ENCODE results near the gene ZNFX1.
"Not testable (repeated sequence)": the region's sequence is repeated elsewhere in the genome, so short reads cannot be mapped to it uniquely, and the experiment has no call there.

The ZNFX1 gene

DNA sequence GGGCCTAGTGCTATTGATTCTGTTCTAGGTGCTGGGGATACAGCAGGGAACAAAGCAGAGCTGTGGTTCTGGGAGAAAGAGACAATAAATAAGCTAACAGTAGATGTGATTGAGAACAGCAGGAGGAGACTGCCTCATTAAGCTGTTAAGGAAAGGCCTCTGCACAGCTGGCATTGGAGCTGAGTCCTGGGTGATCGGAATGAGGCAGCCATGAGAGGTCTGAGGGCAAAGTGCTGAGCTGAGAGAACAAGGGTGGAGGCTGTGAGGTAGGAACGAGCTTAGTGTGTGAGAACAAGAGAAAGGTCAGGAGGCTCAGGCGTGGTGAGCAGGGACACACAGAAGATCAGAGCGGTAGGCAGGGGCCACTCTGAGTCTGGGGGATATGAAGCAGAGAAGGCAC is 40.3 kb downstream of the ZNFX1 start:
- no peak overlapping the region for H3K27ac Mint-ChIP-seq
- no peaks in the 10 kb centered on the region for H3K9me3 Mint-ChIP-seq
- no peaks in the 10 kb centered on the region for H3K4me1 Mint-ChIP-seq (ENCODE audit: low read depth)
- H3K36me3 Mint-ChIP-seq (ENCODE audit: low read depth): peaks cover 99% of the 10 kb centered on the region
- H3K4me3 Mint-ChIP-seq: no peak overlapping the region
- no peaks in the 10 kb centered on the region for H3K27me3 Mint-ChIP-seq
- intact Hi-C loops (cut with micrococcal nuclease): no loop called here

DNA sequence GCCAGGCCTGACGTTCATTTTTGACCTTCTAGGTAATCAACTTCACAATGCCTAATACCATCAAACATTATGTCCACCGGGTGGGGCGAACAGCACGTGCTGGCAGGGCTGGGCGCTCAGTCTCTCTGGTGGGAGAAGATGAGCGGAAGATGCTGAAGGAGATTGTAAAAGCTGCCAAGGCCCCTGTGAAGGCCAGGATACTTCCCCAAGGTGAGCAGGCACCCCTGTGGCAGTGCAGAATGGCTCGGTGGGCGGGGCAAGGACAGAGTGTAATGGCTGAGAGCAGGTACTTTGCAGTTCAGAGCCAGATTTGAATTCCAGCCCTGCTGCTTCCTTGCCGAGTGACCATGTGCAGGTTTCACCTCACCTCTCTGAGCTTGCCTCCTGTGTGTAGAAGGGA is 41.6 kb downstream of the ZNFX1 start:
- Mint-ChIP-seq H3K27me3 (no peaks in the 10 kb centered on the region), H3K9me3 (no peaks in the 10 kb centered on the region), H3K4me3 (no peak overlapping the region), H3K4me1 (ENCODE audit: low read depth) (peaks cover 7% of the 10 kb centered on the region), H3K27ac (no peak overlapping the region), H3K36me3 (ENCODE audit: low read depth) (peaks cover 97% of the 10 kb centered on the region)
- intact Hi-C loops (cut with micrococcal nuclease): no loop called here

DNA sequence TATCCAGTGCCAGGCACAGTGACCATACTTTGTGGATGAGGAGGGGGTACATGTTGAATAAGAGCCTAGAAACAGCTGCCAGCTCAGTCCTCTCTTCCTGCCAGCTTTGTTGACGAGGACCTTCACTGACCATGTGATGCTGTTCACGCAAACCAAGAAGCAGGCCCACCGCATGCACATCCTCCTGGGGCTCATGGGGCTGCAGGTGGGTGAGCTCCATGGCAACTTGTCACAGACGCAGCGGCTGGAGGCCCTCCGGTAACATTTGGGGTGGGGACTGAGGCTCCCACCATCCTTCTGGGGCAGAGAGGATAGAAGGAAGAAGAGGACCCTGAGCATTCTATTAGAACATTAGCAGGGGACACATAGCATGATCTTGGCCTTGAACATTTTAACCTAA is 43.0 kb downstream of the ZNFX1 start:
- H3K4me1 Mint-ChIP-seq (ENCODE audit: low read depth): peaks cover 22% of the 10 kb centered on the region
- H3K27ac Mint-ChIP-seq: peak overlapping the region; percentile 12
- H3K4me3 Mint-ChIP-seq: no peak overlapping the region
- intact Hi-C loops (cut with micrococcal nuclease): loop anchor here (5.0 kb wide), 1 partner anchor 42 kb away; the partner anchor contains the start of gene ZNFX1
- no peaks in the 10 kb centered on the region for H3K9me3 Mint-ChIP-seq
- no peaks in the 10 kb centered on the region for H3K27me3 Mint-ChIP-seq
- H3K36me3 Mint-ChIP-seq (ENCODE audit: low read depth): peaks cover 97% of the 10 kb centered on the region

DNA sequence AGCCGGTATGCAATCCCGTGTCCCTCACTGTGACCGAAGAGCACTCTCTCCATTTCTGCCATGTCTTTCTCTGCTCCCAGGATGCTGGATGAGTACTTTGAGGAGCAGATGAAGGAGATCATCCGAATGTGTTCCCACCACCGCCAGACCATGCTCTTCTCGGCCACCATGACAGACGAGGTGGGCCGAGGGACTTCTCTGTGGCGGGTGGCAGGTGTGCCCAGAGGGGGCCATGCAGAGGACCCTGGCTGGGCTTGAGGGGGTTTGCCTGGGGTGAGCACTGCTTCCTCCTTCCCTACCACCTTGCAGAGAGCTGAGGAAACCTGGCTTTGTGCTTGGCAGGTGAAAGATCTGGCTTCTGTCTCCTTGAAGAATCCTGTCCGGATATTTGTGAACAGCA is 44.6 kb downstream of the ZNFX1 start:
- H3K4me3 Mint-ChIP-seq: no peak overlapping the region
- H3K36me3 Mint-ChIP-seq (ENCODE audit: low read depth): peaks cover 97% of the 10 kb centered on the region
- peaks cover 33% of the 10 kb centered on the region for H3K4me1 Mint-ChIP-seq (ENCODE audit: low read depth)
- no peaks in the 10 kb centered on the region for H3K9me3 Mint-ChIP-seq
- intact Hi-C loops (cut with micrococcal nuclease): loop anchor here (5.0 kb wide), 1 partner anchor 44 kb away; the partner anchor contains the start of gene ZNFX1
- no peaks in the 10 kb centered on the region for H3K27me3 Mint-ChIP-seq
- H3K27ac Mint-ChIP-seq: no peak overlapping the region

DNA sequence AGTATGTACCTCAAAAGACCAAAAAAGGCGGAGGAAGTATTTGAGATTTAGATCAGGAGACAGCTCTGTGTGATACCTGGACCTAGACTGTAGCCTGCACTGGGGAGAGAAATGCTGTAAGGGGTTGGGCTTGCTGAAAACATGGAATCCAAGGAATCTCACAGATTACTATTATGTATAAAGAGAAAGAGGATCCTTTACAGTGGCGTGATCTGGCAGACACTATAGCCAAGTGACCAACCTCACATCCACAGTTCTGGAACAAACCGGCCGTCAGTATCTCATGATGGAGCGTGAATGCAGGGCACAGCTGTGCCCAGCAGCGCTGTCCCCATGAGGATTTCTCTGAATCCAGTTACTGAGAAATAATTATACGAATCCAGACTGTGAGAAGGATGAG is 46.4 kb downstream of the ZNFX1 start:
- H3K27me3 Mint-ChIP-seq: no peaks in the 10 kb centered on the region
- H3K4me3 Mint-ChIP-seq: peak overlapping the region; percentile 65
- peak overlapping the region; percentile 95 for H3K27ac Mint-ChIP-seq
- intact Hi-C loops (cut with micrococcal nuclease): loop anchor here (5.0 kb wide), 1 partner anchor 46 kb away; the partner anchor contains the start of gene ZNFX1
- H3K9me3 Mint-ChIP-seq: no peaks in the 10 kb centered on the region
- peaks cover 33% of the 10 kb centered on the region for H3K4me1 Mint-ChIP-seq (ENCODE audit: low read depth)
- peaks cover 99% of the 10 kb centered on the region for H3K36me3 Mint-ChIP-seq (ENCODE audit: low read depth)

DNA sequence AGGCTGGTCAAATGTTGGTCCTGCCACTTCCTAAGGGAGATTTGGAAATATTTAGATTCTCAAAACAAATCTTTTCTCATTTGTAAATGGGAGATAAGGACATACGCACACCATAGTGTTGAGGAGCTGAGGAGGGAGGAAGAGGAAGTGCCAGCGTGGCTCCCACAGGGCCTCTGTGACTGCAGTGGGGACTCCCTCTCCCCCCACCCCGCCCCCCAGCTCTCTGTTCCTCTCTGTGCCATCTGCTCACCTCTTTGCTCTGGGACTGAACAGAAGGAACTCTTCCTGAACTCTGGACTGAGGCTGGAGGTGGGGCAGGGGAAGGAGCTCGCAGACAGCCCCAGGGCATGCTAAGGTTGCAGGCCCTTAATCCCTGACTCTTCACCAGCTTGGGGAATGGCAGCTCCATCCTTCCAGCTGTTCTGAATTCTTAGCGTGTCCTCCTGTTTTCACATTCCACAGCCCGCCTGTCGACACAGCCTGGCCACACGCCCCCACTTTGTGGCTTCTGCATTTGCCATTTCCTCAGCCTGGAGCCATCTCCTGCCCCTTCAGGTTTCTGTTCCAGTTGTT is 47.2 kb downstream of the ZNFX1 start:
- Mint-ChIP-seq H3K27me3 (no peaks in the 10 kb centered on the region), H3K4me3 (peak overlapping the region; percentile 65), H3K9me3 (no peaks in the 10 kb centered on the region), H3K27ac (peak overlapping the region; percentile 95), H3K36me3 (ENCODE audit: low read depth) (peaks cover 99% of the 10 kb centered on the region), H3K4me1 (ENCODE audit: low read depth) (peaks cover 33% of the 10 kb centered on the region)
- intact Hi-C loops (cut with micrococcal nuclease): loop anchor here (1.0 to 5.0 kb wide), 2 partner anchors 11 to 47 kb away; partner anchors contain the start of genes DDX27 and ZNFX1

DNA sequence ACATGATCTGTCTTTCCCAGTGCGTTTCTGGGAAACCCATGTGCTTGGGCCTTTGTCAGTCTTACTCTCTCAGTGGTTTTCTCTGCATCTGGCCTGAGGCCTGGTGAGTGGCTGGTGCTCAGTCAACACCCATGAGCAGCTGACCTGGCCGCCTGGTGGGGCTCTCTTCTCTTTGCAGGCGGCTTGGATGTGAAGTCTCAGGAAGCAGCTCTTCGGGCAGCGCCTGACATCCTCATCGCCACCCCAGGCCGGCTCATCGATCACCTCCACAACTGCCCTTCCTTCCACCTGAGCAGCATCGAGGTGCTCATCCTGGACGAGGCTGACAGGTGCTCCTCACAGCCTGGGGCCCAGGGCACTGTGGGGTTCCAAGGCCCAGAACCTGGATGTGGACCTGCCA is 47.8 kb downstream of the ZNFX1 start:
- Mint-ChIP-seq H3K4me1 (ENCODE audit: low read depth) (peaks cover 33% of the 10 kb centered on the region), H3K4me3 (peak overlapping the region; percentile 24), H3K27me3 (no peaks in the 10 kb centered on the region), H3K27ac (peak overlapping the region; percentile 95), H3K36me3 (ENCODE audit: low read depth) (peaks cover 99% of the 10 kb centered on the region), H3K9me3 (no peaks in the 10 kb centered on the region)
- intact Hi-C loops (cut with micrococcal nuclease): loop anchor here (1.0 to 5.0 kb wide), 2 partner anchors 11 to 47 kb away; partner anchors contain the start of genes DDX27 and ZNFX1

DNA sequence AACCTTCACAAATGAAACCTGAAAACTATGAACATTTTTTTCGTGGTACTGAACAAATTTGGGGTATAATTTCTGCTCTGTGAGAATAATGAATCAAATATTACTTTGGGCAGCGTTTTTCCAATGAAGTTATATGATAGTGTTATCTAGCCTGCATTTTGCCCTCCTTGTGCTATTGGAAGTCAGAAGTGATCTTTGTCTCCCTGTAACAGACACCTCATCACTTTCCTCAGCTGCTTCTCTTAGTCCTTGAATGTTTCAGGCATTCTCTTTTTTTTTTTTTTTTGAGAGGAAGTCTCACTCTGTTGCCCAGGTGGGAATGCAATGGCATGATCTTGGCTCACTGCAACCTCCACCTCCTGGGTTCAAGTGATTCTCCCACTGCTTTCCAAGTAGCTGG is 48.5 kb downstream of the ZNFX1 start:
- H3K4me1 Mint-ChIP-seq (ENCODE audit: low read depth): peaks cover 33% of the 10 kb centered on the region
- intact Hi-C loops (cut with micrococcal nuclease): no loop called here
- no peaks in the 10 kb centered on the region for H3K9me3 Mint-ChIP-seq
- peak overlapping the region; percentile 95 for H3K27ac Mint-ChIP-seq
- no peak overlapping the region for H3K4me3 Mint-ChIP-seq
- no peaks in the 10 kb centered on the region for H3K27me3 Mint-ChIP-seq
- H3K36me3 Mint-ChIP-seq (ENCODE audit: low read depth): peaks cover 99% of the 10 kb centered on the region

DNA sequence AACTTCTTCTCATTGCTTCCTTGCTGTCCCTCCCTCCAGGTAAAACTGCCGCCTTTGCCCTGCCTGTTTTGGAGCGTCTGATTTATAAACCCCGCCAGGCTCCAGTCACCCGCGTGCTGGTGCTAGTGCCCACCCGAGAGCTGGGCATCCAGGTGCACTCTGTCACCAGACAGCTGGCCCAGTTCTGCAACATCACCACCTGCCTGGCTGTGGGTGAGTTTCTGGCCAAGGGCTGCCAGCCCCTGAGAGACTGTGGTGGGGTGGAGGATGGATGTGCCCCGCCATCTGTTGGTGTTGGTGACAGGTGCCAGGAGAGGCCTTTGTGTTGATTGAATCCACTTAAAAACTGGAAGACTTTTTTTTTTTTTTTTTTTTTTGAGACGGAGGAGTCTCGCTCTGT is 49.2 kb downstream of the ZNFX1 start:
- Mint-ChIP-seq H3K27ac (peak overlapping the region; percentile 95), H3K9me3 (no peaks in the 10 kb centered on the region), H3K27me3 (no peaks in the 10 kb centered on the region), H3K4me1 (ENCODE audit: low read depth) (peaks cover 33% of the 10 kb centered on the region), H3K4me3 (no peak overlapping the region), H3K36me3 (ENCODE audit: low read depth) (peaks cover 99% of the 10 kb centered on the region)
- intact Hi-C loops (cut with micrococcal nuclease): no loop called here

DNA sequence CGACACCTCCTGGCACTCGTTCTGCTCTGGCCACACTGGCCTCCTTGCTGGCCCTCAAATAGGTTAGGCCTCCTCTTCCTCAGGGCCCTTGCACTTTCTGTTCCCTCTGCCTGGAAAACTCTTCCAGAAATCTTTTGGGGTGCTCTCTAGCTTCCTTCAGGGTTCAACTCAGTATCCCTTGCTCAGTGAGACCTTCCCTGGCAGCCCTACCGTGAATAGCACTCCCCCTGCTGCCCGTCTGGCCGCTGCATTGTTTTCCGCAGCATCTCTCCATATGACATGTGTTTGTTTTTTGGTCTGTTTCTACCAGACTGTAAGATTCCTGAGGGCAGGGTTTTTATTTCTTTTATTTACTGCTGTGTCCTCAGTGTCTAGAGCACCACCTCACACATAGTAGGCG is 52.0 kb downstream of the ZNFX1 start:
- intact Hi-C loops (cut with micrococcal nuclease): no loop called here
- no peaks in the 10 kb centered on the region for H3K9me3 Mint-ChIP-seq
- H3K4me1 Mint-ChIP-seq (ENCODE audit: low read depth): peaks cover 29% of the 10 kb centered on the region
- no peak overlapping the region for H3K4me3 Mint-ChIP-seq
- peaks cover 100% of the 10 kb centered on the region for H3K36me3 Mint-ChIP-seq (ENCODE audit: low read depth)
- no peaks in the 10 kb centered on the region for H3K27me3 Mint-ChIP-seq
- peak overlapping the region; percentile 2 for H3K27ac Mint-ChIP-seq

DNA sequence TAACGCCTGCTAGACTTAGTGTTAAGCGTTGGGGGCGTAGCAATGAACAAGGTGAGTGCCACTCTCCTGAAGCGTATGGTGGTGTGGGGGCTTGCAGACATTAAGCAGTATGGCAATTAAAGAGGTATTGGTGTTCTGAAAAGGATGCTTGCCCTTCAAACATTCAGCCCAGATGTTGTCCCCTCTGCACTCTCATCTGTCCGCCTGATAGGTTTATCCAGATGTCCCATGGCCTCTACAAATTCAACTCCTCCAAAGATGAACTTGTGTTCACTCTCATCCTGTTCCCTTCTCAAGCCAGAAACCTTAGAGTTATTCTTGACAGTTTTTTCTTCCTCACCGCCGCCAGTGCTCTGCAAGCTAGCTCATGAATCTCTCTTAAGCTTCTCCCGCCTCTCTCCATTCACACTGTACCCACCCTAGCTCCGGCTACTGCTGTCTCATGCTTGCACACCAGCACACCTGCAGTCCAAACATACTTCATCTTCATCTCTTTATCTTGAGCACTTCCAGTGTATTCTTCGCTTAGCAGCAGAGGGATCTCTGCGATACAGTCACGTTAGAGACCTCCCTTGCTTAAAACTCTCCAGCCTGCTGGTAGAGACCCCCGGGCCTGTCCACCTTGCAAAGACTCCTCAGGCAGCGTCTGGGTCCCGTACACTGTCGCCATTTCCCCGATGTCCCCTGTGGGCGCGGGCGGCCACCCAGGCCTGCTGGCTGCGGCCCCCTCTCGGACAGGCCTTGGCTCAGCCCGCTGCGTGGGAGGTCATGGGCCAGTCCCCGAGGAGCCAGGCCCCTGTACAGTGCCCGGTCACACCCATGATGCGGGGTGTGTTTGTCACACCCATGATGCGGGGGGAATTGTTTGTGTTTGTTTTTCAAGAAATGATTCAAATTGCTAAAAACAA is 57.7 kb downstream of the ZNFX1 start:
- Mint-ChIP-seq H3K4me3 (peak overlapping the region; percentile 91), H3K4me1 (ENCODE audit: low read depth) (peaks cover 18% of the 10 kb centered on the region), H3K27me3 (no peaks in the 10 kb centered on the region), H3K9me3 (no peaks in the 10 kb centered on the region), H3K27ac (peak overlapping the region; percentile 92), H3K36me3 (ENCODE audit: low read depth) (peaks cover 58% of the 10 kb centered on the region)
- intact Hi-C loops (cut with micrococcal nuclease): loop anchor here (1.0 to 10.0 kb wide), 3 partner anchors 10 to 55 kb away; partner anchors contain the start of gene STAU1

DNA sequence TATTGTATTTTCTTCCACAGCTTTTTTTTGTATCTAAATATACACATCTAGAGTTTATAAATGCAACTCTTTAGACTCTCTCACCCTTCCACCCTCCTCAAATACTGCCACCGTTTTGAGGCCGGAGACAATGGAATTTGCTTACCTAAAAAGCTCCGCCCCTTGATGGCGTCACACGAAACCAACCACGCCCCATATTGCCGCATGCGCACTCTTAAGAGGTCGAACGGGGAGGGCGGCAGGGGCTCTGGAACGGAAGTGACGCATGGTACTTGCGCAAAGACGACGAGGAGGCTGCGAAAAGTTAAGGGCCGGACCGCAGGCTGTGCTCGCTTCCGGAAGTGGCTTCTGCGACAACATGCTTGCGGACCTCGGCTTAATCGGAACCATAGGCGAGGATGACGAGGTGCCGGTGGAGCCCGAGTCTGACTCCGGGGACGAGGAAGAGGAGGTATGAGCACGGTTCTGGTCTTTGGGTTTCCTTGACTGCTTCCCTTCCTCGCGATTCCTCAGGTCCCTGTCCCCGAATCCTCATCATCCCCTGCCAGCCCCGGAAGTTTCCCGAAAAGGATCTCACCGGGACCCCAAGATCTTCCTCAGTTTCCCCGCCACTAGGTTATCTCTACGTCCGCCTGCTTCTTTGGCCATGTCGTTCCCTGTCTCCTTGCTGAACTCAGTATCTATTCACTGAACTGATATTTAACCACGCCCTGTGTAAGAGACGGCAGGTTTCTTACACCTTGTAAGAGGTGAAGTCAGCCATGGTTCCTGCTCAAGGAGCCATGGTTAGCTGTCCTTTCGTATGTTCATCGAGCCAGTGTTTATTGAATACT is 58.5 kb downstream of the ZNFX1 start, which contains the start of gene DDX27:
Gene DDX27 (plus strand): TSS at position 326 of the 833 bp plus-strand sequence. CDS start 33 bp downstream, at position 359.
- intact Hi-C loops (cut with micrococcal nuclease): loop anchor here (1.0 to 10.0 kb wide), 3 partner anchors 11 to 55 kb away; partner anchors contain the start of gene STAU1
- H3K4me1 Mint-ChIP-seq (ENCODE audit: low read depth): peaks cover 18% of the 10 kb centered on the region

DNA sequence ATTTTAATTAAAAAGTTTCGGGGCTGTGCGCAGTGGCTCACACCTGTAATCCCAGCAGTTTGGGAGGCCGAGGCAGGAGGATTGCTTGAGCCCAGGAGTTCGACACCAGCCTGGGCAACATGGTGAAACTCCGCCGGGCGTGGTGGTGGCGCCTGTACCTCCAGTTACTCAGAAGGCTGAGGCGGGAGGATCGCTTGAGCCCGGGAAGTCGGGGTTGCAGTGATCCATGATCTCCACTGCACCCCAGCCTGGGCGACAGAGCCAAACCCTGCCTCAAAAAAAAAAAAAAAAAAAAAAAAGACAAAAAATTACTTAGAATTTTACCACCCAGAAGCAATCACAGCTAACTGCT is 59.1 kb downstream of the ZNFX1 start:
- not testable (repeated sequence) for H3K9me3 Mint-ChIP-seq, H3K4me3 Mint-ChIP-seq, H3K27me3 Mint-ChIP-seq
- Mint-ChIP-seq H3K36me3 (ENCODE audit: low read depth) (peaks cover 44% of the 10 kb centered on the region), H3K27ac (peak overlapping the region; percentile 92), H3K4me1 (ENCODE audit: low read depth) (peaks cover 18% of the 10 kb centered on the region)
- intact Hi-C loops (cut with micrococcal nuclease): loop anchor here (1.0 to 10.0 kb wide), 3 partner anchors 12 to 54 kb away; partner anchors contain the start of gene STAU1

More for the DNA sequence above, 58.5 kb downstream of the ZNFX1 start, which contains the start of gene DDX27:
- H3K36me3 Mint-ChIP-seq (ENCODE audit: low read depth): peaks cover 50% of the 10 kb centered on the region
- H3K4me3 Mint-ChIP-seq: peak within 1 kb of the TSS; percentile 91
- peak within 1 kb of the TSS; percentile 92 for H3K27ac Mint-ChIP-seq
- H3K9me3 Mint-ChIP-seq: no peaks in the 10 kb centered on the region
- H3K27me3 Mint-ChIP-seq: no peaks in the 10 kb centered on the region
